CD4-positive, alpha-beta T cell (primary cell): ENCODE results near the gene HAVCR1. TPM values are rescaled to one million over a fixed set of nuclear protein-coding genes. Genes with fewer than 3 reads are reported as not detected.

Experiments used
- ATAC-seq: fragments of 200-7000 bp; cut with Tn5 transposase; one replicate; pipeline ENCODE4 v1.10.0; 2022; ENCODE audit warnings: mild to moderate bottlenecking; ENCODE audit not compliant: poor library complexity
- CTCF ChIA-PET: fragments of 350-600 bp; sonication (Branson Sonifier 250); formaldehyde crosslinking; loops from one replicate; lab custom pipeline; 2021; ENCODE audit warnings: antibody characterized with exemption, inconsistent platforms; lab: Charles Lee
- POLR2A ChIA-PET: fragments of 350-600 bp; sonication (Branson Sonifier 250); formaldehyde crosslinking; loops from one replicate; lab custom pipeline; 2021; ENCODE audit warnings: antibody characterized with exemption, inconsistent platforms; lab: Charles Lee
- DNase-seq, 14 experiments: peaks; one replicate each; pipeline ENCODE4 v3.0.0-alpha.2; 2013 to 2020; ENCODE audit warnings: mixed read lengths in 2 of 14
- H3K27ac ChIP-seq, 2 donors: one replicate each; pipeline versions ENCODE4 v1.5.1 to v1.7.0; 2013; ENCODE audit warnings: low read length in 2 of 2, low read depth in 1 of 2, mild to moderate bottlenecking in 1 of 2
- H3K27me3 ChIP-seq, 2 experiments: 1 replicate in 1 of 2; 2 replicates in 1 of 2; pipeline versions ENCODE4 v1.6.1 to v1.7.0; 2013; ENCODE audit warnings: low read length in 2 of 2, control low read depth in 1 of 2, mild to moderate bottlenecking in 1 of 2, moderate library complexity in 1 of 2; ENCODE audit not compliant: insufficient read depth in 2 of 2, control insufficient read depth in 1 of 2
- H3K36me3 ChIP-seq: one replicate; pipeline ENCODE4 v1.6.1; 2013; ENCODE audit warnings: low read length, control low read depth; ENCODE audit not compliant: insufficient read depth
- H3K4me1 ChIP-seq: one replicate; pipeline ENCODE4 v1.6.1; 2013; ENCODE audit warnings: low read length, control low read depth; ENCODE audit not compliant: insufficient read depth
- H3K4me3 ChIP-seq: one replicate; pipeline ENCODE4 v1.5.1; 2013; ENCODE audit warnings: mild to moderate bottlenecking, low read length, moderate library complexity
- H3K9me3 ChIP-seq, 2 experiments: 1 replicate in 1 of 2; 2 replicates in 1 of 2; pipeline versions ENCODE4 v1.6.1 to v1.7.0; 2013; ENCODE audit warnings: low read length in 2 of 2, mild to moderate bottlenecking in 2 of 2, control low read depth in 1 of 2, moderate library complexity in 1 of 2; ENCODE audit not compliant: control insufficient read depth in 1 of 2, insufficient read depth in 1 of 2
- H3K27ac Mint-ChIP-seq: one replicate; pipeline ENCODE4 v1.8.0; 2020; ENCODE audit warnings: mixed read lengths
- H3K27me3 Mint-ChIP-seq: one replicate; pipeline ENCODE4 v1.8.0; 2021; ENCODE audit warnings: mixed read lengths
- H3K36me3 Mint-ChIP-seq: one replicate; pipeline ENCODE4 v1.8.0; 2021; ENCODE audit warnings: low read depth, mixed read lengths
- H3K4me1 Mint-ChIP-seq: one replicate; pipeline ENCODE4 v1.8.0; 2021; ENCODE audit warnings: low read depth, mixed read lengths
- H3K4me3 Mint-ChIP-seq: one replicate; pipeline ENCODE4 v1.8.0; 2020; ENCODE audit warnings: mild to moderate bottlenecking, mixed read lengths
- H3K9me3 Mint-ChIP-seq: one replicate; pipeline ENCODE4 v1.8.0; 2020; ENCODE audit warnings: mixed read lengths
- intact Hi-C, 2 experiments: fragments of 100-400 bp; cut with DNase I in 1 of 2; cut with micrococcal nuclease in 1 of 2; formaldehyde crosslinking; loops; one replicate each; pipeline versions ENCODE4 v1.15.1 to v1.9.0; 2023 to 2025; cut with DNase I, micrococcal nuclease
- total RNA-seq, 174 experiments: library from RNA in 2 of 174; stranded (reverse) in 2 of 174; gene quantifications; one replicate each; pipeline ENCODE4 v1.2.3 and lab custom pipeline; 2021 to 2026
- TF ChIP-seq, protein P1 (sequence below): fragments of 200-600 bp; IDR thresholded peaks from one replicate; pipeline ENCODE4 v1.8.0; 2022; ENCODE audit warnings: antibody characterized with exemption, mild to moderate bottlenecking

The HAVCR1 gene
- total RNA-seq, 2 experiments from 2014 or later, result 1.5 to 1.7 TPM

DNA sequence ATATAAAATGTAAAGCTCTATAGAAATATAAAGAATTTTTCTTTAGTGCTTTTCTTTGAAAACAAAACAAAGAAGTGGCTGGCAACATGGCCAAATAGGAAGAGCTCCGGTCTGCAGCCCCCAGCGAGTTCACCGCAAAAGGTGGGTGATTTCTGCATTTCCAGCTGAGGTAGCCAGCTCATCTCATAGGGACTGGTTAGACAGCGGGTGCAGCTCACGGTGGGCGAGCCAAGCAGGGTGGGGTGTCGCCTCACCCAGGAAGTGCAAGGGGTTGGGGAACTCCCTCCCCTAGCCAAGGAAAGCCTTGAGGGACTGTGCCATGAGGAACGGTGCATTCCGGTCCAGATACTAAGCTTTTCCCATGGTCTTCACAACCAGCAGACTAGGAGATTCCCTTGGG, 74.9 kb downstream of the HAVCR1 start:
- no peak overlapping the region for H3K27ac Mint-ChIP-seq
- DNase-seq, result no peak
- POLR2A ChIA-PET, result no interaction called here
- no peak overlapping the region for H3K27ac ChIP-seq
- no peaks in the 10 kb centered on the region for H3K9me3 Mint-ChIP-seq
- no peak for ATAC-seq
- no peak overlapping the region for H3K4me3 ChIP-seq
- no peaks in the 10 kb centered on the region for H3K27me3 ChIP-seq
- no peaks in the 10 kb centered on the region for H3K36me3 ChIP-seq
- H3K9me3 ChIP-seq, result no peaks in the 10 kb centered on the region
- intact Hi-C loops, result no loop called here
- H3K4me1 ChIP-seq, result no peaks in the 10 kb centered on the region
- TF ChIP-seq, protein P1, sequence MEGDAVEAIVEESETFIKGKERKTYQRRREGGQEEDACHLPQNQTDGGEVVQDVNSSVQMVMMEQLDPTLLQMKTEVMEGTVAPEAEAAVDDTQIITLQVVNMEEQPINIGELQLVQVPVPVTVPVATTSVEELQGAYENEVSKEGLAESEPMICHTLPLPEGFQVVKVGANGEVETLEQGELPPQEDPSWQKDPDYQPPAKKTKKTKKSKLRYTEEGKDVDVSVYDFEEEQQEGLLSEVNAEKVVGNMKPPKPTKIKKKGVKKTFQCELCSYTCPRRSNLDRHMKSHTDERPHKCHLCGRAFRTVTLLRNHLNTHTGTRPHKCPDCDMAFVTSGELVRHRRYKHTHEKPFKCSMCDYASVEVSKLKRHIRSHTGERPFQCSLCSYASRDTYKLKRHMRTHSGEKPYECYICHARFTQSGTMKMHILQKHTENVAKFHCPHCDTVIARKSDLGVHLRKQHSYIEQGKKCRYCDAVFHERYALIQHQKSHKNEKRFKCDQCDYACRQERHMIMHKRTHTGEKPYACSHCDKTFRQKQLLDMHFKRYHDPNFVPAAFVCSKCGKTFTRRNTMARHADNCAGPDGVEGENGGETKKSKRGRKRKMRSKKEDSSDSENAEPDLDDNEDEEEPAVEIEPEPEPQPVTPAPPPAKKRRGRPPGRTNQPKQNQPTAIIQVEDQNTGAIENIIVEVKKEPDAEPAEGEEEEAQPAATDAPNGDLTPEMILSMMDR, result no peak
- no peak overlapping the region for H3K4me3 Mint-ChIP-seq
- CTCF ChIA-PET, result no interaction called here
- no peaks in the 10 kb centered on the region for H3K27me3 Mint-ChIP-seq
- H3K4me1 Mint-ChIP-seq, result no peaks in the 10 kb centered on the region
- no peaks in the 10 kb centered on the region for H3K36me3 Mint-ChIP-seq

GRCh38 chr5:156981481-156981880, 77.4 kb downstream of the HAVCR1 start:
- ATAC-seq, result no peak
- POLR2A ChIA-PET, result no interaction called here
- CTCF ChIA-PET, result no interaction called here
- intact Hi-C loops, result no loop called here
- Histone ChIP-seq H3K27ac (no peak overlapping the region), H3K36me3 (no peaks in the 10 kb centered on the region), H3K4me1 (no peaks in the 10 kb centered on the region), H3K9me3 (no peaks in the 10 kb centered on the region), H3K27me3 (no peaks in the 10 kb centered on the region), H3K4me3 (no peak overlapping the region)
- Mint-ChIP-seq H3K36me3 (no peaks in the 10 kb centered on the region), H3K27me3 (peaks cover 5% of the 10 kb centered on the region), H3K9me3 (no peaks in the 10 kb centered on the region), H3K27ac (no peak overlapping the region), H3K4me3 (no peak overlapping the region), H3K4me1 (no peaks in the 10 kb centered on the region)
- no peak for DNase-seq
- TF ChIP-seq, protein P1, result no peak

Other genes starting within 250 kb of the HAVCR1 start
- gene PPP1R2B, start 208.8 kb downstream of the HAVCR1 start, total RNA-seq, result under 1 TPM in 1 of 2 experiments, not detected in 1; 0.27 TPM
- gene TIMD4, start 95.9 kb downstream of the HAVCR1 start, total RNA-seq, result 1 to 10 TPM; 1.6 to 2.0 TPM
- 1 to 10 TPM; 1.4 to 1.8 TPM for gene HAVCR2, start 49.9 kb upstream of the HAVCR1 start, total RNA-seq
- 1 to 10 TPM; 7.0 to 8.7 TPM for gene MED7, start 83.7 kb upstream of the HAVCR1 start, total RNA-seq
- gene GARIN3, start 107.1 kb upstream of the HAVCR1 start, total RNA-seq, result not detected
- 100 to 1,000 TPM; 289 to 292 TPM for gene ITK, start 121.7 kb upstream of the HAVCR1 start, total RNA-seq
- 100 to 1,000 TPM; 271 to 287 TPM for gene CYFIP2, start 207.0 kb upstream of the HAVCR1 start, total RNA-seq